ENCODE measurements around the gene FAM111A.
"Not testable (repeated sequence)": the region's sequence is repeated elsewhere in the genome, so short reads cannot be mapped to it uniquely, and the experiment has no call there.

- not testable (repeated sequence) for TF ChIP-seq POLR2A, CTCF, POLR2AphosphoS5 (IDR thresholded peaks at IDR 0.05)
Observed at GRCh38 chr11:59136551-59136950, 6.1 kb upstream of the FAM111A start.
